GM18507 (cell line): ENCODE data around the gene PPFIA2.

ENCODE experiments used
- DNase-seq: peaks from one replicate; pipeline ENCODE4 v3.0.0; 2011; ENCODE audit warnings: low read depth; ENCODE audit not compliant: insufficient read length; ENCODE audit errors: extremely low spot score
- FAIRE-seq: peaks from 2 replicates; lab custom pipeline; 2011; peaks lifted over from hg19 to GRCh38; lab: Jason Lieb, UNC

The PPFIA2 gene

DNA sequence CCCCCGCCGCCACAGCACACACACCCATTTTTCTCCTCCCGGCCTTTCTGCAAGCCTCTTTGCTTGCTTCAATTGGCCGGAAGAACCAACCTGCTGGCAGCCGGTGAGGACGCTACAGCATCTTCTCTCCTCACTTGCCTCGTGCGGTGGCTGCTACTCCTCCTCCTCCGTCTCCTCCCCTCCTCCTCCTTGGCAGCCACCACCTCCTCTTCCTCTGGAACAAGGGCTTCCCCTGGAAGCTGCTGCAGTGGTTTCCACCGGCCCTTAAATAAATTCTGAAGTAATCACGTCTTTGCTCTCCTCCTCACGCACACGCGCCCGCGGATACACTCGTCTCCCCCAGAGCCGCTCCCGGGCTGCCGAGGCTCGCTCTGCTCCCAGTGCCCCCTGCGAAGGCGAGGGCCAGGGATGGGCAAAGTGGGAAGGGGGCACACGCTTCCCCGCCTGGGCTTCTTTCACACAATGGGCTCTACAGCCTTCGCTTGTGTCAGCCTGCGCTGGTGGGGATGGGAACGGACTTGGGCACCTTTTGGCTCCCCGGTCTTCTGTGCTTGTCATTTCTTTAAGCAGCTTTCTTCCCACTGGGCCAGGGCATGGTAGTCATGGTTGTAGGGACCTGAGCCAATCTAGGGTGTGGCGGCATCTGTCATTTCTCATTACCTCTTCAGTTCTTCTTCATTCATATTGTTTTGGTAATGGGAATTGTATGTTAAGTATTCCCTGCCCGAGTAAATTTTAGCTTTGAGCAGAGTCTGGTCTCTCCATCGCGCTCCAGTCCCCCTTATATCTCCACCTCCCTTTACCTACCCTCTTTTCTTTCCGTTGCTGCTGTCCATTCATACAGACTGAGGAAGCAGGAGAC lies at the start of gene PPFIA2:
TSS of gene PPFIA2 (minus strand) at position 161 of the 862 bp plus-strand sequence.
- DNase-seq = no peak
- FAIRE-seq = no peak

DNA sequence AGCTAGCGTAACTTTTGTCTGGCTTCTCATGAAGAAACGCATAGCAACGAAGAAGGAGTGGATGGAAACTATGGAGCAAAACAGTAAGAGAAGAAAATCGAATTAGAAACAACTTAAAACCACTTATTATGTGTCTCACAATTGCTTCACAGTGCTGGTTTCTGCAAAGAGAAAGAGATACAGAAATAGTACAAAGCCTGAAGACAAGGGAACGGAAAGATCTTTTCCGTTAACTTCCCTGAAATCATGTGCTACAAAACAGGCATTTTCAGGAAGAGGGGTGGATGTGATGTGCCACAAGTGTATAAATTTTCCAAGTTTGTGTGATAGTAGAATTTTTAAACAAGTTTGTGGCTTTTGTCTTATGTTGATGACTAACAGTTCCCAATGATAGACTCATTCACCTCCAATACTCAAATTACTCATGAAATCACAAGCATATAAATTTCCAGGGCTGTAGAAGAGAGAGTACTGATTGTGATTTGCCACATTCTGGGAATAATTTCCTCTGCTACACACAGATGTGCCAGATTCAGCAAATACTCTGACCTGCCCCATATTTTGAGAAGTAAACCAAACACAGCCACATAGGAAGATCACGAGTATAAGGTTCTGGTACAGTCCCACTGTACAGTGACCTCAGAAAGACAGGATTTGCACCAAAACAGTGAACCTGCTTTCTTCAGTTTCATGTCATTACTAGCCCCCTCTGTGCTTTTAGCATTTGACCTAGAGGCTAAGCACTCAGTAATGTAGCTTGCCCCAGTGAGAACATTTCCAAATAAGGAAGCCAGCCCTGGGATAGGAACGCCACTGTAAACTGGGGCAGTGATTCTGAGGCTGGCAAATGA lies 41.4 kb upstream of the PPFIA2 start:
- DNase-seq (no peak), FAIRE-seq (no peak)

DNA sequence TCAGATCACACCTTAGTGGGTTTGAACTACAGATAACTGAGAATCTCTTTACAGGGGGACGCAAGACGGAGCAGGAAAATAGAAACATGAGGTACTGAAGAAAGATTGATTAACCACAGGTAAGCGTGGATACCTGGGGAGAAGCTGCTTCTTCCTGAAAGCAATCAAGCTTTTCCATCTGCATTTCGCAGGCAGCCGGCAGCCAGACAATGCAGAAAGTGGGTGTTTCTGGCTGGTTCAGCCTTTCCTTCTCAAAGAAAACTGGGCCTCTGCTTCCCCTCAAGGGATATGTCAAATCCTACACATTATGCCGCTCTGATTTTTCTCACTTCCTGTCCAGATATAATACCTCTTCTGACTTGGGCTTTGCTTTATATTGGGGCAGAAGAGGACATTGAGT lies 39.1 kb upstream of the PPFIA2 start:
- DNase-seq (no peak), FAIRE-seq (no peak)

DNA sequence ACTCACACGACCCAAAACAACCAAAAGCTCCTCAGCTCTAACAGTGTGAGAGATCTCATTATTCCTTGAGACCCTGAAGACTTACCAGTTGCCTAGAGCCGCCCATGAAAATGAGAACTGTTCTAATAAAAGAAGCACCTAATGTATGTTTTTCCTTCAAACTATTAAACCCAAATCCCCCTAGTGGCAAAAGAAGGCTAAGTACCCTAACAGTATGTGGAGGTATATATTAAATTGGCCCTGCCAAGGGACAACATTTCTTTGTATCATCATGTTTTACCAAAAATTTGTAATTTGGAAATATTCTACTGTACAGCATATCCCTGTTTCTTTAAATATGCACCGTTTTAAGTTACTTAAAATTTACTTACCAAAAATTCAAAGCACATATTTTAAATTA lies 38.0 kb upstream of the PPFIA2 start:
- DNase-seq = no peak

DNA sequence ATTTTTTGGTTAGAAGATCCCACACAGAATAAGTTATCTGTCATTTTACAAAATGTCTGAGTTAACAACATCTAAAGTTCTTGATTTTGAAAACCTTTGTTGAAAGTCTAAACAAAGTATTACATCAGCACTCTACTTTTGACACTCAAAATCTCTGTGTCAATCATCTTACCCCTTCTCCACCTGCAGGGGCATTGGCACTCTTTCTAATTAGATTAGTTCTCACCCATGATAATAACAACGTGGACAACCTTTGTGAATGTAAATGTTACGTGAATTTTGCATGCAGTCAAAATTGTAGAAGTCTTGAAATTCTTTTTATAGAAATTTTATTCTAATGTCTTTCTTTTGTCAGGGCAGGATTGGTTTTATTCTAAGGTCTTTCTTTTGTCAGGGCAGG lies 33.5 kb upstream of the PPFIA2 start:
- FAIRE-seq (no peak), DNase-seq (no peak)

More for the DNA sequence above, 38.0 kb upstream of the PPFIA2 start:
- FAIRE-seq = no peak

DNA sequence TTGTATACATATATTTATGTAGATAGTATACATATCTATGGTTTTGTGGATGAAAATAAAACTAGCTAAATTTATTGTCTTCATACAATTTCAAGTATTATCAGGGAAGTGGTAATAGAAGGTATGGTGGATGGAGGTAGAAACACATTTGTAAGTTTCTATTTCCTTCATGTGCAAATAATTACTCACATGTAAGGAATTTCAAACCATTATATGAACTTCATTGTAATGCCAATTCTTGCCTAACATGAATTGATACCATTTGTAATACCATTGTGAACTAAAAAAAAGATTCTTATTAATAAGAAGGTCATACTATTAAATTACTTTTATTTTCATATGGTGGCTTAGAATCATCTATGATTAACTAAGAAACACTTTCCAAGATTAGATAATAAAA lies 20.1 kb upstream of the PPFIA2 start:
- FAIRE-seq = no peak

DNA sequence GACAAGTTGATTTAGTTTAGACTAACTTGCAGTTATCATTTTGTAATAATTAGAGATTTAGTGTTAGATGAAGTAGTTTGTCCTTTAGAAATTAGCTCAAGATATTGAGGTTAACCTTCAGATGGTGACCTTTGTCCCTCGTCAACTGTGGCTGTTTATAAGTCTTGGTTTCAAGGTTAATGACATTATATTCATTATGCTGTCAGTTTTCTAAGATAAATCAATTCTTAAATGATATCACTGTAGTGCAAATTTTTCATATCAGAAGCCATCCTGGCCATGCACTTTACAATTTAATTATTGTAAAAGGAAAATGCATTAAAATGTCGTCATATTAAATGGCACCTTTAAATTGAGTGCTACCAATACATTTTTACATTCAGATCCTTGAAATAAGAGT lies 19.6 kb upstream of the PPFIA2 start:
- FAIRE-seq = no peak

More for the DNA sequence above, 20.1 kb upstream of the PPFIA2 start:
- DNase-seq = no peak

DNA sequence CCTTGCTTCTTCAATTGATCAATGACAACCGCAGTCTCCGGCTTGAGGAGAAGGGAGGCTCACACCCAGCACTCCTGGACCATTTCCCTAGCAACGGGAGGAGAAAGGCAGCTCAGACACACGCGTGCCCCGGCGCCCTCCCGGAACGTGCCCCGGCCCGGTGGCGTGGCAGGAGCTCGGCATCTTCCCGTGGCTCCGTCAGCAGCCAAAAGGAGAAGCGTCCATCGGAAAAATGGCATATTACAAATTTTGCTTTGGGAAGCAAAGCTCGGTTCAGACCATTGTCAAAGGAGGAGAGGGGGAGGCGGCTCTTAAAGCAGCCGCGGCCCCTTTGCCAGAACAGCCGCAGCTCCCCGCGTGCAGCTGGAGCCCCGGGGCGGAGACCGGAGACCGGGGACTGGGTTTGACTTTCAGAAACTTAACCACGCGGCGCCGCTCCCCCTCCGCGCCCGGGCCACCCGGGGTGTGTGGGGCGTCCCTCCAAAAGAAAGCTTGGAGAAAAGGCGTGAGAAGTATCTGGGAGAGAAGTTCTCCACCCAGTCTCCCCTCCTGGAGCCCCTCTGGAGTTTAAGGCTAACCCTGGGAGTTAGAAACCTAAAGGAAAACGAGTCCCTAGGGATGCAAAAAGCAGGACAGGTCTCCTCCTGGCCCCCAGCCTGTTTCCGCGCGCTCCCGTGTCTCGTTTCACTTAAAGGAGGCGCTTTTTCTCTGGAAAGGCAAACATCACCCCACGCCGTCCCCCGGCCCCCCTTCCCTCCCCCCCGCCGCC lies 545 bp downstream of the PPFIA2 start:
- DNase-seq = no peak
- FAIRE-seq = no peak

More for the DNA sequence above, 19.6 kb upstream of the PPFIA2 start:
- DNase-seq = no peak

DNA sequence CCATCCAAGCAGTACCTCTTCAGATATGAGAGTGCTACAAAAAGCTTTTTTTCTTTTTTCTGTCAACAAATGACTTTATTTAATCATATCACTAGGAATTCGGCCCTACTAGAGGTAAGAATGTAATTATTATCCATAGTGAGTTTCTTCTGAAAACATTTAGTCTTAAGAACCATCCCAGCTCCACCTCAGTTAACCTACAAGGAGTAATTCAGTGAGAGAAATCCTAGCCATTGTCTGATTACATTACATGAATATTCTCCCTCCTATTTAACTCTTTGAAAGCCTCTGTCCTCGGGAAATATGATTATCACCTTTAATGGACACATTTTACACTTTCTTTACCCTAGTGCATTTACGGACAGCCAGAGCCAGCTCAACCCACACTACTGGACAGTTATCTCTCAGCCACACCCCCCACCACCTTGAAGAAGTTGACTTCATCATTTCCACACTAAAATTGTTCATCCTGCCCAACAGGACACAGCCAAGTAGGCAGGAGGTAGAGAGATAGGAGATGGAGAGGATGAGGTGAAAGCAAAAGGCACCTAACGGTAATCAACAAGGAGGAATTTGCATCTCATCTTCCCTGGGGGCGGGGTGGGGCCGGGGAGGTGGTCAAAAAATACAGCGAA lies 1.3 kb downstream of the PPFIA2 start:
- DNase-seq = no peak
- no peak for FAIRE-seq

DNA sequence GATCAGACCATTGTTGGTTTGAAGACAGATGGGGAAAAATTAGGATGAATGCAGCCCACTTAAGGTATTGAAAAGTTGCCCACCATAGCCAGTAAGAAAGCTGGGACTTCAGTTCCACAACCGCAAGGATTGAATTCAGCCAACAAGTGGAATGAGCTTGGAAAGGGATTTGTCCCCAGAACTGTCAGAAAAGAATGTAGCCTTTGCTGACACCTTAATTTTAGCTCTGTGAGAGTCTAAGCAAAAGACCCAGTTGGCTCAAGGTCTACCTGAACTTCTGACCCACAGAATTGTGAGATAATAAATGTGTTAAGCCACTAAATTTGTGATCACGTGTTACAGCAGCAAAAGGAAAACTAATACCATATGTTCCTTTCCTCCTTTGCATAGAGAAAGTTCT lies 29.4 kb downstream of the PPFIA2 start:
- DNase-seq = no peak

DNA sequence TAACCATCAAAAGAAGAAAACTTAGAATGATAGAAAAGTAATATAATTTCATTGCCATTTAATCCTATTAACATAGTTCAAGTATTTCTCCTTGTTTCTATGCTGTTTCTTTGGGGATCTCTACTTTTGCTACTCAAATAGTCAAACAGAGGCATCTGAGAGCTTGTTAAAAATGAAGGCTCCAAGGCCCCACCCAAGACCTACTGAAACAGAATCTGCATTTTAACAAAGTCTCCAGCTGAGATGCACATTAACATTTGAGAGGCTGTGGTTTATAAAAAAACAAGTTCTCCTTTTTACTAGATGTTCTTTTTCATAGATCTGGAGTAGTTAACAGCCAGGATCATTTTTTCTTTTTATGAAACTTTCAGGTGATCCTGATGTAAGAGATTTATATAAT lies 31.8 kb downstream of the PPFIA2 start:
- FAIRE-seq (no peak), DNase-seq (no peak)

More for the DNA sequence above, 29.4 kb downstream of the PPFIA2 start:
- FAIRE-seq = no peak

DNA sequence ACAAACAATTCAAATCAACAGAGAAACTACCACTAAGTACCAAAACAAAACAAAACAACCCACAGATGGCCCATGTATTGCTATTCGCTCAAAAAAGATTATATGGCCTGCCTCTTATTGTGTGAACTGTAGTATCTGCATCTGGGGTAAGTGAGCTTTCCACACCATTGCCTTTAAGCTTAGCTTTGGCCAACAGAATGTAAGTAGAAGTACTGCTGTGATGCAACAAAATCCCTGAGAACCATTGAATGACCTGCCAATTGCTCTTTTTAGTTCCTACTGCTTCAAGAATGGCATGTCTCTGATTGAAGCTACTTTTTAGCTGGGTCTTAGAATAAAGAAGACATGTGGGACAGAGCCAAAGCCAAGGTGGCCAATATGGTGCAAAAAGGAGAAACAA lies 32.5 kb downstream of the PPFIA2 start:
- DNase-seq (no peak), FAIRE-seq (no peak)

DNA sequence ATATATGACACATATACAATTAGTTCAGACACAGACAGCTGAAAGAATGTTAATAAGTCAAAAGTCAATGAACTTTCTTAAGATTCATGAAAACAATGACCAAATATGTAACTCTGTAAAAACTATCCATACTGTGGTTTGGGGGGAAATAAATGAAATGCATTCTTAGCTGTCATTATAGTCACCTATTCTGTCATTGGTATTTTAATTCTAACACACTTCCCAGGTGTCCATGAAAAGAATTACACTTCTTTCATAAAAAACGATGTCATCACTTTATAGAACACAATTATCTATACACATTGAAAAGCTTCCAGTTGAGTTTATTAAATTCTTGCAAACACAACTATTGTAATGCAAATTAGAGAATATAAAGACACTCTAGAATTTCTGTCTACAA lies 35.8 kb downstream of the PPFIA2 start:
- no peak for FAIRE-seq

DNA sequence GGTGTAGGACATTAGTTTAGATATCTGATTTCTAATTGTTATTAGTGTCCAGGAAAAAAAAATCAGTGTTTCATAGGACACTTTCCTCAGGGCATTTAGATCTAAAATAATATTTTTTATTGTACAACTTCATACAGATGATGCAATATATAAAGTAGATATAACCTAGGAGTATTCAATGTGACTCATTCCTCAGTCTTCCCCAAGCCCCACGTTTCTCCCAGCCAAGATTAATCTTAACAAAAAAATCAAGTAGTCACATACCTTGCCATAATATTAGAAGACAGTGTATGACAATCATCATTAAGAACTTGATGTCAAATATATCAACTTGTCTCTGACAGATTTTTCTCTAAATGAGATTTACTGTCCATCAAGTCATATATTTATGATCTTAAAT lies 37.1 kb downstream of the PPFIA2 start:
- DNase-seq = no peak
- no peak for FAIRE-seq

More for the DNA sequence above, 35.8 kb downstream of the PPFIA2 start:
- DNase-seq = no peak

DNA sequence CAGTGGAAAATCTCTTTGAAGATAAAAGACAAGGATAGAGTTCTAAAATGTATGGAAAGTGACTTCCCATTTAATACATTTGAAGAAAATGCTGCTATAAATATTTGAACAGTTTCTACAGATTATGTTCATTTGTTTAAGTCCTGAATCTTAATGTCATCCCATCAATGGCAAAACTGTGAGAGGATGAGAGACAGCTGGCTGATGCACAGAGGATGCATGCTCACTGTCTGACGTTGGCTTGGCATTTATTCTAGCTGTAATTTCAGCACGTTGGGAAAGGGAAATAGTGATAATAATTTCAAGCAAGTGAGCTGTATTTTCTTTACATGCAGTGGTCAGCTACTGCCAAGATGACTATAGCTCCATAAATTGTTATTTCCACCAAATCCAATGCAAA lies 40.5 kb downstream of the PPFIA2 start:
- FAIRE-seq = no peak
- no peak for DNase-seq

DNA sequence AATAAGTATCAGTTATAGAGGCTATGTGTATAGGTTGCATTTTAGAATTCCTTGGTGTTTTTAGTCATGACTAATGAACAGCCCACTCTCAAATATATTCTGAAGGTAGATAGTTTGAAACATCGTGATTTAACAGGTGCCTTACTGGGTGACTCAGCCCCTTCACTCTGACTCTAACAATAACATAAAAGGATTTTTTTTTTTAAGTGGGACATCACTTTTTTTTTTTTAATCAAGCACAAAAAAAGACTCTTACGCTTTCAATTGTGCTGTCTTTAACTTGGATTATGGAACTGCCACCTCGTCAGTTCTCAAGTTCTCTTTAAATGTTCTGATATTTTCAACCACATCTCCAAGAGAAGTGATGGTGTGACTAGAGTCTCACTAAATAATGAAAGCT lies 46.6 kb downstream of the PPFIA2 start:
- DNase-seq = no peak
- FAIRE-seq = no peak

DNA sequence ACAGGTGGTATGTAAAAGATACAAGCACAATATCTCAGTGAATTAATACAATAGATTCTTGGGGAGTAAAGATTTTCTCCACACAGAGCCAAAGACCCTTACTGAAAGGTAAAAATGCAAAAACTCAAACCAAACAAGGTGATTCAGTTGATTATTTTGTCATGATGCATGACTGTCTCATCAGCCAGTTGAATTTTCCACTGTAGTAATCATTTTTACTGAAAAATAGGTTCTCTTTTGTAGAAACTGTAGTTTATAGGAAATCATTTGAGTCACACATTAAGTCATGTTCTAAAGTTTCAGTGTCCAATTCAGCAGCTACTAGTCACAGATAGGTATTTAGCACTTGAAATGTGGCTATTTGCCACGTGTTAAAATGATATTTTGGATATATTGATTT lies 53.6 kb downstream of the PPFIA2 start:
- DNase-seq = no peak
- FAIRE-seq = no peak

DNA sequence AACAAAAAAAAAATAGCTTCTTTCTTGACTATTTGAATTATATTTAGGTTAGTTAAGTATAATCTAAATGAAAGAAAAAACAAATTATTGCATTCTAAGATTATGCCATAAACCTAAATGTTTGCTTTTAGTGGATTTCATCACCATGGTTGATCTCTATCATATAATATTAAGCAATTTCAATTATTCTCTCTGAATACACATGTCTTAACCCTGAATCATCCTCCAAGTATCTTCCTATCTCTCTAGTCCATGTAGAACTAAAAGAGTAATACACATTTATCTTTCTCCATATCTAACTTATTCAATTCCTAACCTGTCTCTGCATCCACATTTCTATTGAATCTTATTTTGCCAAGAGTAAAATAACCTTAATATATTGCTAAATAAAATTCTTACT lies 59.6 kb downstream of the PPFIA2 start:
- no peak for FAIRE-seq
- no peak for DNase-seq

DNA sequence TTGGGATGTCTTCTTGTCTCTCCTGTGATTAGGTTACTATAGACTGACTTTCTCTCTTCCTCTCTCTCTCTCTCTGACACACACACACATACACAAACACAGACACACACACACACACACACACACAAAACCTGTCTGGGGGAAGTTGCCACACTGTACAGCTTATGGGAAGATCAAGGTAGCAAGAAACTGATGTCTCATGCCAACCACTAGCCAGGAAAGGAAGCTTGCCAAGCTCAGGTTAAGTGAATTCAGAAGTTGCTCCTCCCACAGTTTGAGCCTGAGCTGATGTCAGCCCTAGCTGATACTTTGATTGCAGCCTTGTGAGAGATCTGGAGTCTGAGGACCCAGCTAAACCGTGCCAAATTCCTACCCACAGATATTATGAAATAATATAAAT lies 67.1 kb downstream of the PPFIA2 start:
- FAIRE-seq (no peak), DNase-seq (no peak)
